HK-2 (cell line): Measurements from ENCODE around the gene ALKBH5.
A peak's percentile ranks its signal among the peaks of the same experiment; 100 is the strongest.
"Not testable (repeated sequence)": the region's sequence is repeated elsewhere in the genome, so short reads cannot be mapped to it uniquely, and the experiment has no call there.

ENCODE experiments used
- DNase-seq: peaks from one replicate; pipeline ENCODE4 v3.0.0-alpha.2; 2018; ENCODE audit not compliant: unreplicated experiment

Gene ALKBH5

GRCh38 chr17:18185832-18186626 is 2.4 kb downstream of the ALKBH5 start:
- no peak for DNase-seq

- no peak for DNase-seq
These were observed 3.0 kb downstream of the ALKBH5 start for GRCh38 chr17:18186627-18186982.

GRCh38 chr17:18187226-18187625 is 3.6 kb downstream of the ALKBH5 start:
- no peak for DNase-seq

GRCh38 chr17:18187821-18188761 is 4.5 kb downstream of the ALKBH5 start:
- DNase-seq: peak; percentile 50

- DNase-seq: no peak
These were observed 7.1 kb downstream of the ALKBH5 start for GRCh38 chr17:18190628-18191235.

GRCh38 chr17:18191236-18191667 is 7.6 kb downstream of the ALKBH5 start:
- no peak for DNase-seq

- DNase-seq: no peak
These were observed 8.3 kb downstream of the ALKBH5 start for GRCh38 chr17:18191967-18192366.

GRCh38 chr17:18194394-18194793 is 10.8 kb downstream of the ALKBH5 start:
- DNase-seq: no peak

GRCh38 chr17:18194804-18195203 is 11.2 kb downstream of the ALKBH5 start:
- no peak for DNase-seq

- no peak for DNase-seq
These were observed 11.6 kb downstream of the ALKBH5 start for GRCh38 chr17:18195246-18195645.

GRCh38 chr17:18197535-18198194 is 14.0 kb downstream of the ALKBH5 start:
- DNase-seq: no peak

GRCh38 chr17:18198530-18198929 is 14.9 kb downstream of the ALKBH5 start:
- no peak for DNase-seq

GRCh38 chr17:18201108-18201507 is 17.5 kb downstream of the ALKBH5 start:
- no peak for DNase-seq

- DNase-seq: no peak
These were observed 19.7 kb downstream of the ALKBH5 start for GRCh38 chr17:18203308-18203707.

- DNase-seq: no peak
These were observed 22.2 kb downstream of the ALKBH5 start for GRCh38 chr17:18205861-18206260.

GRCh38 chr17:18206962-18207361 is 23.3 kb downstream of the ALKBH5 start:
- no peak for DNase-seq

GRCh38 chr17:18208092-18208491 is 24.5 kb downstream of the ALKBH5 start:
- DNase-seq: no peak

- no peak for DNase-seq
These were observed 30.1 kb downstream of the ALKBH5 start for GRCh38 chr17:18213666-18214270.

- DNase-seq: not testable (repeated sequence)
These were observed 33.3 kb downstream of the ALKBH5 start for GRCh38 chr17:18216906-18217305.

- DNase-seq: peak; percentile 78
These were observed 33.9 kb downstream of the ALKBH5 start for GRCh38 chr17:18217412-18218015.
